AML-193 (cell line): ENCODE results near the gene LONRF2.
"Not testable (repeated sequence)": the region's sequence is repeated elsewhere in the genome, so short reads cannot be mapped to it uniquely, and the experiment has no call there.

Experiments
- DNase-seq, 2 experiments: peaks; one replicate each; lab custom pipeline; 2025; lab: John Stamatoyannopoulos, UW

LONRF2 gene

GRCh38 chr2:100321866-100322820 is at the start of gene LONRF2:
TSS of gene LONRF2 (minus strand) at chr2:100322501. CDS start at chr2:100322093, 408 bp downstream.
- no peak for DNase-seq

- DNase-seq, result no peak
These were observed 44.9 kb upstream of the LONRF2 start for GRCh38 chr2:100367163-100367562.

- no peak for DNase-seq
These were observed 43.1 kb upstream of the LONRF2 start for GRCh38 chr2:100365434-100365833.

GRCh38 chr2:100362269-100362668 is 40.0 kb upstream of the LONRF2 start:
- not testable (repeated sequence) for DNase-seq

GRCh38 chr2:100359576-100359975 is 37.3 kb upstream of the LONRF2 start:
- no peak for DNase-seq

- DNase-seq, result no peak
These were observed 36.3 kb upstream of the LONRF2 start for GRCh38 chr2:100358554-100358953.

- no peak for DNase-seq
These were observed 30.2 kb upstream of the LONRF2 start for GRCh38 chr2:100352521-100352920.

- DNase-seq, result no peak
These were observed 28.4 kb upstream of the LONRF2 start for GRCh38 chr2:100350661-100351185.

- DNase-seq, result not testable (repeated sequence)
These were observed 22.8 kb upstream of the LONRF2 start for GRCh38 chr2:100345144-100345543.

GRCh38 chr2:100344433-100344832 is 22.1 kb upstream of the LONRF2 start:
- DNase-seq, result no peak

GRCh38 chr2:100342466-100342865 is 20.2 kb upstream of the LONRF2 start:
- DNase-seq, result not testable (repeated sequence)

- DNase-seq, result no peak
These were observed 17.5 kb upstream of the LONRF2 start for GRCh38 chr2:100339823-100340222.

GRCh38 chr2:100334929-100335328 is 12.6 kb upstream of the LONRF2 start:
- no peak for DNase-seq

- DNase-seq, result no peak
These were observed 5.4 kb upstream of the LONRF2 start for GRCh38 chr2:100327742-100328141.

- DNase-seq, result no peak
These were observed 979 bp downstream of the LONRF2 start for GRCh38 chr2:100321179-100321865.

- no peak for DNase-seq
These were observed 1.6 kb downstream of the LONRF2 start for GRCh38 chr2:100320547-100321178.

GRCh38 chr2:100317634-100318033 is 4.7 kb downstream of the LONRF2 start:
- no peak for DNase-seq

GRCh38 chr2:100309973-100310719 is 12.2 kb downstream of the LONRF2 start:
- no peak for DNase-seq

GRCh38 chr2:100309311-100309710 is 13.0 kb downstream of the LONRF2 start:
- no peak for DNase-seq

GRCh38 chr2:100303744-100304143 is 18.6 kb downstream of the LONRF2 start:
- DNase-seq, result no peak

- DNase-seq, result no peak
These were observed 19.8 kb downstream of the LONRF2 start for GRCh38 chr2:100302585-100302892.
